Right lobe of liver (tissue), 4 donors: ENCODE data around the gene KIF1A.

Experiments
- POLR2A ChIP-seq: fragments of 450-650 bp; IDR thresholded peaks from one replicate; pipeline ENCODE4 v1.6.1; 2017; ENCODE audit warnings: antibody characterized with exemption, mild to moderate bottlenecking
- TF ChIP-seq, protein P1 (sequence below), 4 donors: fragments of 200-600 bp in 3 of 4; fragments of 450-650 bp in 1 of 4; IDR thresholded peaks; one replicate each; pipeline versions ENCODE4 v1.5.1 to v1.8.0; 2016 to 2022; ENCODE audit warnings: antibody characterized with exemption in 4 of 4, mild to moderate bottlenecking in 2 of 4
- donor health status: DM: no; HTN: no; CAD: no.
- donor health status: DM: no; HTN: no; CAD: no.
- donor health status: DM: no; HTN: yes; CAD: no.

DNA sequence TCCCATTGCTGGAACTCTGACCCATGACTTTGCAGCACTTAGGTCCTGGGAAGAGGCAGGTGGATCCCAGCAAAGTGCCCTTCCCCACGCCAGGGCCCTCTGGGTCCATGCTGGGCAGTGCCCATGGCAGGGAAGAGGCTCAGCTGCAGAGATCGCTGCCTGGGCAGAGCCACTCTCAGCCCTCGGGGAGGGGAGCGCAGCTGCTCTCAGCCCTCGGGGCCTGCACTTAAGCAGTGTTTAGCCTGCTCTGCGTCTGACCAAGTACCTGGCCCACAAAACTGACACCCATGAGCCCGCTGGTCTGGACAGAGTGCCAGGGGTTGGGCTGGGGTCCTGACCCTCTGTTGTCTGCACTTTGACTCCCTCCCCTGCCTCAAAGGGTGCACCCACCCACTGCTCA, 82.1 kb downstream of the KIF1A start:
- TF ChIP-seq, protein P1, sequence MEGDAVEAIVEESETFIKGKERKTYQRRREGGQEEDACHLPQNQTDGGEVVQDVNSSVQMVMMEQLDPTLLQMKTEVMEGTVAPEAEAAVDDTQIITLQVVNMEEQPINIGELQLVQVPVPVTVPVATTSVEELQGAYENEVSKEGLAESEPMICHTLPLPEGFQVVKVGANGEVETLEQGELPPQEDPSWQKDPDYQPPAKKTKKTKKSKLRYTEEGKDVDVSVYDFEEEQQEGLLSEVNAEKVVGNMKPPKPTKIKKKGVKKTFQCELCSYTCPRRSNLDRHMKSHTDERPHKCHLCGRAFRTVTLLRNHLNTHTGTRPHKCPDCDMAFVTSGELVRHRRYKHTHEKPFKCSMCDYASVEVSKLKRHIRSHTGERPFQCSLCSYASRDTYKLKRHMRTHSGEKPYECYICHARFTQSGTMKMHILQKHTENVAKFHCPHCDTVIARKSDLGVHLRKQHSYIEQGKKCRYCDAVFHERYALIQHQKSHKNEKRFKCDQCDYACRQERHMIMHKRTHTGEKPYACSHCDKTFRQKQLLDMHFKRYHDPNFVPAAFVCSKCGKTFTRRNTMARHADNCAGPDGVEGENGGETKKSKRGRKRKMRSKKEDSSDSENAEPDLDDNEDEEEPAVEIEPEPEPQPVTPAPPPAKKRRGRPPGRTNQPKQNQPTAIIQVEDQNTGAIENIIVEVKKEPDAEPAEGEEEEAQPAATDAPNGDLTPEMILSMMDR (IDR thresholded peaks at IDR 0.05), result no peak
- TF ChIP-seq POLR2A, result no peak
